CMK (cell line): ENCODE measurements around the gene TLR9.

Experiments used
- DNase-seq: peaks from one replicate; pipeline ENCODE4 v3.0.0-alpha.2; 2010; ENCODE audit warnings: low read depth

TLR9 gene

DNA sequence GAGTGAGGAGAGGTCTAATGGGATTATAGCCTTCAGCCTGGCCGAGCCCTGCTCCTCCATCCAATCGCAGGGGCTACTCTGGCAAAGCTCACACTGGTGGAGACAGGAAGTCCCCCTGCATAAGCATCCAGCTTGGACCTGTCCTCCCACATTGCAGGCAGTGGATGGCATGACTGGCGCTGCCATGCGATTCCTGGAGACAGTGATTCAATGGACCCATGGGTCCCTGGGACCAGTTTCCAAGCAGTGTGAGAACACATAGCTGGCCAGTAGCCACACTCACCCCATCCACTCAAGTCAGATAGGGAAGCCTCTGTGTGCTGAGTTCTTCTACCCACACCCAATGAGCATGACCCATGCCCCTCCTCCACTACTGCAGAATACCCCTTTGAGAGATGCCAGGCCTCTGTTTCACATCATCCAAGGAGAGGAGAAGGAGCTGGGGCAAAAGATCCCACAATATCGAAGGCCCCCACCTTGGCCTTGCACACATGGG lies 53.1 kb downstream of the TLR9 start:
- no peak for DNase-seq

DNA sequence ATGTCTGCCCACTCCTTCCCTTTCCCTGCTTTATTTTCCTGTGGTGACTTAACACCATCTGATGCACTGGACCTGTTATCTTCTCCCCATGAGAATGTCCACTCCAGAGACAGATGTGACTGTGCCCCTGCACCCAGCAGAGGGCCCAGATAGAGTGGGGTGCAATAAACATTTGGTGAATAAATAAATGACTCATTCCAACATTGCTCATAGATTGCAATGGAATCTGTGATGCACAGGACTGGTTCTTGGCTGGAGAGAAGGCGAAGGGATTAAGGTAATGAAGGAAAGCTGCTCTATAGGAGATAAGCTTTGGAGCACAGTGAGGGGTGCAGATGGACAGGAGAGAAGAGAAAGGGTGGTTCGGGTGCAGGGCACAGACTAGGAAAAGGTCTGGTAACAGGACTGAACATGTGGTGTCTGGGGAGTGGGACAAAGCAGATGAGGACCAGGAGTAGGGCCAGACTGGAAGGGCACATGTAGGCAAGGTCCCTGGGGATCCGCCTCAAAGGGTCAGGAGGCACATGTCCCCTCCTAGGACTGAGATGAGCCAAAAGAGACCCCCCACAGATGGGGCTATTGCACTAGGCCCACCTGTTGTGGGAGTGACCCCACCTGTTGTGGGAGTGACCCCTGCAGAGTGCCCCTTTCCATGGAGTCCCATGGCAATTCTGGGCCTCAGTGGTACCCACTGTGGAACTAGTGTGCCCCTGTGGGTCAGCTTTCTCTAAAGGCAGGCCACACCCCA lies 53.8 kb downstream of the TLR9 start:
- no peak for DNase-seq
